HG02588 (cell line): ENCODE data around the gene PLXDC2.
"Not testable (repeated sequence)": the region's sequence is repeated elsewhere in the genome, so short reads cannot be mapped to it uniquely, and the experiment has no call there.

Source experiments
- ATAC-seq: cut with Tn5 transposase; IDR thresholded peaks from one replicate; pipeline ENCODE4 v1.9.1; 2021; ENCODE audit warnings: mild to moderate bottlenecking, moderate library complexity; ENCODE audit not compliant: unreplicated experiment

The PLXDC2 gene

DNA sequence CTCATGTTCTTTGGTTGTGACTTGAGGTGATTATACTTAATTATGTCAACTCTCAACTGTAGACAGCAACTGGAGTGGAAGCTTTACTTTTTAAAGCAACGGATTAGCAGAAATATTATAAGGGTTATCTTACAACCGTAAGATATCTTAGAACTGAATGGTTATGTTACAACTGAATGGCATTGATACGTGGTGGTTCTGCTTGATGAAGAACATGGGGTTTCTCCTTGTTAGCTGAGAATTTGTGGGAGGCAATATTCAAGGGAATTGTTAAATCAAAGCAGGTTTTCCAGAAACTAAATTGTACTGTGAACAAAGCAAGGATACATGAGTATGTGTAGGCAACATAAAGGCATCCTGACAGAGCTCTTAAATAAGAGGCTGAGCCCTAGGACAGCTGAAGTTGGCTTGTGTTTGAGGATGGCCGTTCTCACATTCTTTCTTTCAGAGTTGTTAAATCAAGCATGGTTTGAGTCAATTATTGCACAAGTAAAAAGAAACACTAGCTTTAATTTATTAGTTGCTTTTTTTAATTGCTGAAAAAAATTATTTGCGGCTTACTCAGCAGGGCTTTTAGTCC, 350.0 kb downstream of the PLXDC2 start:
- no peak for ATAC-seq

DNA sequence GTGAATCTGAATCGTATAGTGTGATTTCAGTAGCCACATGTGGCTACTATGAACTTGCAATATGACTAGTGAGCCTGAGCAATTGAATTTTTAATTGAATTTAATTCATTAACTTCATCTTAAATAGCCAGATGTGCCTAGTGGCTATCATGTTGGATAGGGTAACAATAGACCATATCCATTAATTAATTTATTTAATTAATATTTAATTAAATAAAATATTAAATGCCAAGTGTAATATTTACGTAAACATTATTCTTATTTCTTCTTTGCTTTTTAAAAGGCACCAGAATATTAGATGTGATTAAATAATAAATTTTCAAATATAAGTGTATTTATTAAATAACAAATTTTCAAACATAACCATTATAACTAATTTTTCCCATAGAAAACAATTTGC, 354.4 kb downstream of the PLXDC2 start:
- no peak for ATAC-seq

DNA sequence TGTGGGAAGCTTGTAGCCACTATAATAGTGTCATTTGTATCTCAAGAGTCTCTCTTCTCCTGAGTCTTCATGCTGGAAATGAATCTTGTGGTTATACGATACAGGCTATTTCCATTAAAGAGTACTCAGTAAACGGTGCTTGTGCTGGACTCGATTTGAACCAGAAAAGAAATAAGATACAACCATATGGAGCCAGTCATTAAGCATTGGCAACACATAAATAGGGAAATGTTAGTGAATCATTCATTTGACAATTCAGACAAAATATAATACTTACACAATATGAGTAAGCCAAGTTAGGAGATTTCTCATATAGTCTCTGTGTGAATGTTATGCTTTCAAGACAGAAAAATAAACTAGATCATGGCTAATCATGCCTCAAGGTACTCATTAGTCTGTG, 356.8 kb downstream of the PLXDC2 start:
- no peak for ATAC-seq

DNA sequence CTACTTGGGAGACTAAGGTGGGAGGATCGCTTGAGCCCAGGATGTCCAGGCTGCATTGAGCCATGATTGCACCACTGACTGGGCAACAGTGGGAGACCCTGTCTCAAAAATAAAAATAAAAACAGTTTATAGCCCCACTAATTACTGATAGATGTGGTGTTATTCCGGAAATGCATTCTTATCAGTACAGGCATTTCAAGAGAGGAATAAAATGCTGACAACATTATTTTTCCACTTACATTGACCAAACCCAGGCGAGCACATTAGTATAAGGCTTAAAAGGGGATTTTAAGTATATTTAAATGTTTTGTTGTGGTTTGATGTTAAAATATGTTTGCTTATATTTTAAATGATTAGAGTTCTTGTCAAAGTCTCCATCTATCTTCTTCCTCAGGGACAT, 359.5 kb downstream of the PLXDC2 start:
- no peak for ATAC-seq

DNA sequence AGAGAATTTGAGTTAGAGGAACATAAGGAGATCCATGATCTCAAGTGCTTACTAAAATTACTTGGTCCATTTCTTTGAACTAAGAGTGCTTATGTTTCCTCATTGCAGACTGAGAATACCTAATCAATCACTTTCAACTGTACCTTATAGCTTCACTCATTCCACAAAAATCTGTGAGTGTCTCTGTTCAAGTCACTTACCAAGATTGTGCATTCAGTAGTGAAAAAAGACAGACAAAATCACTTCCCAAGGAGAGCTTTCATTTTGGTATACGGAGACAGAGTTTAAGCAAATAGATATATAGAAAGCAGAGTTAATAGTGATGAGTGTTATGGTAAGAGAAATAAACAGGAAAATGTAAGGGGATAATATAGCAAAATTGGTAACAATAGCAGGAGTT, 364.5 kb downstream of the PLXDC2 start:
- no peak for ATAC-seq

DNA sequence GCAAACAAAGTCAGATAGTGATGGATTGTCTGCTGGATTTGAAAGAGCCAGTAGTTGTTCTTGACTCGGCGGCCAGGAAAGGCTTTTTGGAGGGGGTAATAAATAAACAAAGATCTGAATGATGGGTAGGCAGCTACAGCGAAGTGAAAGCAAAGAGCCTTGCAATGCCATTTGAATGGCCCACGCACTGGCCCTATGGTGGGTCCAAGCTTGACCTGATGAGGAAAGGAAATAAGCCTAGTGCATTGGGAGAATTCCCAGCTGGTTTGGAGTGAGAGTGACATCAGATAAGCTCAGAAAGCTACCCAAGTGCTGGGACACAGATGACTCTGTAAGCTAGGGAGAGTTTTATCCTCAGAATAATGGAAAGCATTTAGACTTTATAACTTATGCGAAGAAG, 365.2 kb downstream of the PLXDC2 start:
- ATAC-seq: no peak

DNA sequence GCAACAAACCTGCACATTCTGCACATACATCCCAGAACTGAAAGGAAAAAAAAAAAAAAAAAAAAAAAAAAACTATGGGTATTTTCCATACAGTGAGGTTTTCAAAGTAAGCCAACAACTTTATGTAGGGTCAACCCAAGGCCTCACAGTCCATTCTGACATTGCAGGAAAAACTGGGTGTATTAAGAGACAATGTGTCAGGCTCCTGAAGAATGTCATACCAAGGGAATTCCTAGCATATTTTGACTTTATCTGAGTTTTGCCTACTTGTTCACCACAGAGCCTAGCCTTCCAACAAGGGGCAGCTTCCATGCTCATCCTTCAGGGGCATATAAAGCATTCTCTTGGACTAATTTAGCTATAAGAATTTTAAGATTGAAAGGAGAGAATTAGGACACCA, 368.9 kb downstream of the PLXDC2 start:
- ATAC-seq: no peak

DNA sequence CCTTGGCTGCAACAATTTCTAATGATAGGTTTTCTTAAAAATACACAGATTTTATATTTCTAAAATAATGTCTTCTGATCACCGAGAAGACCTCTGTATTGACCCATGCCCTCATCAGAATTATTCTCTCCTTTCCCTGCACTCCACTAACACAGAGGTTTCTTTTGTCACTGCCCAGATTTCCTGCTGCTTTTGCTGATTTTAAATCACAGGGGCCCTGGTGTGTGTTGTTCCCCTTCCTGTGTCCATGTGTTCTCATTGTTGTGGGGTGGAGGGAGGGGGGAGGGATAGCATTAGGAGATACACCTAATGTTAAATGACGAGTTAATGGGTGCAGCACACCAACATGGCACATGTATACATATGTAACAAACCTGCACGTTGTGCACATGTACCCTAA, 375.2 kb downstream of the PLXDC2 start:
- not testable (repeated sequence) for ATAC-seq

DNA sequence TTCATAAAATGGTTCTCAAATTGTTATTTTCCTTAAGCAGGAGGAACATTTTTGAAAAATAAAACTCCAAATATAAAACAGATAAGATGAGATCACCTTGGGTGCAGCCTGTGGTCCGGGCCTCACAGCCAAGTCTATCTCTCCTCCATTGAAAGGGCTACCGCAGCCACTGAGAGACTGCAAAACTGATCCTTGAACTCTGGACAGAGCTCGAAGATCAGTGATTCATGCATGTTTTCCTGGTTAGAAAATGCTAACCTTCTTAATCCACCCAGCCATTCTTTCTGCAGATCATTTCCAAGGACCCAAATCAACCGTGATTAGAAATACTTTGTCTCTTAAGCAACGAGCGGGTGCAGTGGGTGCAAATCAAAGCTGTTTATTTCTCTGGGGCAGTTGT, 378.8 kb downstream of the PLXDC2 start:
- no peak for ATAC-seq

DNA sequence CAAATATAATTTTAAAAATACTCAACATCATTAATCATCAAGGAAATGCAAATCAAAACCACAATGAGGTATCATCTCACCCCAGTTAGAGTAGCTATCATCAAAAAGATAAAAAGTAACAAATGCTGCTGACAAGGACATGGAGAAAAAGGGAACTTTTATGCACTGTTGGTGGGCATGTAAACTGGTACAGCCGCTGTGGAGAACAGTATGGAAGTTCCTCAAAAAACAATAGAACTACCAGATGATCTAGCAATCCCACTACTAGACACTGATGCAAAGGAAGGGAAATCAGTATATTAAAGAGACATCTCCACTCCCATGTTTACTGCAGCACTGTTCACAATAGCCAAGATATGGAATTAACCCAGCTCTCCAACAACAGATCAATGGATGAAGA, 384.5 kb downstream of the PLXDC2 start:
- ATAC-seq: no peak

DNA sequence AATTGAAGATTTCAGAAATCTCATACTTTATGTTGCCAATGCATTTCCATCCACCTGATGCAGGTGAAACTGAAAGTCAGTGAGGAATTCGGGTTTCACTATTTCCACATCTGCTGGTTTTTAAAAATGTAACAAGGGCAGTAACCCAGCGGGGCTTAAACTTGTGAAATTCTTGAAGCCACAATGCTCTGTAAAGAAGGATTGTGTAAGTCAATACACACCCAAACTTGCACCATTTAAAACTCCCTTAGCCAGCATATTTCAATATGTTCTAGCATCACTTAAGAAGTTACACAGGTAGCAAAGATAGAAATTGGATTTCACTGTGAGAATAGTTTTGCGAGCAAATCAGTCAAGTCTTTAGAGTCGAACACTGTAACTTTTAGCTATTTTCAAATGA, 386.1 kb downstream of the PLXDC2 start:
- ATAC-seq: no peak

DNA sequence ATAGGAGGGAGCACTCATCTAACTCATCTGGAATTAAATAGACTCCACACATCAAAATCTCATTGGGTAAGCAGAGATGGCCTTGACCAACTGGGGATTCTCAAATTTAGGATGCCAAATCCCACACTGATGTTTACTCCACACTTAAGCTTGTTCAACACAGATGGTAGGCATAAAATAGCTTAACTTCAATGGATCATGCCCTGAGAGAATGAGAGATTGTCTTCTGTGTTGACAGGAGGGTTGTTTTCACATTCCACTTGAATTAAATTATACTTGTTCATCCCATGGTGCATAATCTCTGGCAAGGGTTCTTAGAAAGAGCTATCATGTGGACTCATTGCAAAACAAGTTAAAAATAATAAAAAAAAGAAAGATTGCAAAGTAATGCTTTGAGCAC, 391.4 kb downstream of the PLXDC2 start:
- no peak for ATAC-seq

DNA sequence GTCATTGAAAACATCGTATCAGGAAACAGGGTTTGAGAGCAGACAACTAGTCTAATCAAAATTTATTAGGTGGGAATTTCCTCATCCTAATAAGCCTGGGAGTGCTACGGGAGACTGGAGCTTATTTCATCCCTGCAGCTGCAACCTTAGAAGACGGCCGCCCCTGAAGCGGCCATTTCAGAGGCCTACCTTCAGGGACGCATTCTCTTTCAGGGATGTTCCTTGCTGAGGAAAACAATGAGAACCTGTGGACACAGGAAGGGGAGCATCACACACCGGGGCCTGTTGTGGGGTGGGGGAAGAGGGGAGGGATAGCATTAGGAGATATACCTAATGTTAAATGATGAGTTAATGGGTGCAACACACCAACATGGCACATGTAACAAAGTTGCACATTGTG, 392.9 kb downstream of the PLXDC2 start:
- ATAC-seq: not testable (repeated sequence)

DNA sequence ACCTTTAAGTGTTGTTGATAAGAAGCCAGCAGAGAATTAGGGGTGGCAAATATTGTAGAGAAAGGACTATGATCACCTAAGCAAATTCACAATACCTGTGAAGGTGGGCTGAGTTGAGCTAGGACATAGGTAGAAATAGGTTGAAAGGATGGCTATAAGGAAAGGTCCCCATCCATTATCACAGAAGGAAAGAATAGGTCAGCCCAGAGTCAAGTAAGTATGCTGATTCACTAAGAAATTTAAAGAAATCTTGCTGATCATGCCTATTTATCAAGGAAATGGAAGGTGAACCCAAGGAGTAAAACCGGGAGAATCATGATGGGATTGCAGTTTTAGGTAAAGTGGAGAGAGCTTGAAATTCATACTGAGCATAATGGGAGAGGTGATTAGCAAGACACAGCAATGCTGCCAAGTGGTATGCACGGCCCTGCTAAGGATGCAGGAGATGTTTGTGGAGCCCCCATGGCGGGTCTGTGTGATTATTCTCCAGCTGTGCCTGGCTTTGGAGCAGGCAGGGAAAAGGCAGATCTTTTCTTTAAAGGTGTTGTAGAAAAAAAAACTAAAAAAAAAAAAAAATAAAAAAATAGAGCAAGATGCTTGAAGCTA, 399.4 kb downstream of the PLXDC2 start:
- ATAC-seq: no peak

DNA sequence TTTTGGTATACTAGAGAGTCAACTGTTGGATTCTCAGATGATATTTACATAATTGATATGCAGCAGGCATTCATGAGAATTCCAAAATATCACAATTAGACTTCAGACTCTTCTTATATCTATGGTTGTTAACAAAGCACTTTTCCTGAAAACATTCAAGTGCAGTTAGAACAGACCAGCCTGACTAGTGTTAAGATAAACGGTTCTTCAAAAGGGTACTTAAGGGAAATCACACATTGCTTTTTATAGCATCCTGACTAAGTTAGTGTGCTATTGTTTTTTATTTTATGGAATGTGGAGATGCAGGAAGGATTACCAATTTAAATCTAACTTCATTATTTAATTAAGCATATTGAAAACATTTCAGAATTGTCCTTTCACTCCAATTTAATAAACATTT, 405.1 kb downstream of the PLXDC2 start:
- no peak for ATAC-seq

DNA sequence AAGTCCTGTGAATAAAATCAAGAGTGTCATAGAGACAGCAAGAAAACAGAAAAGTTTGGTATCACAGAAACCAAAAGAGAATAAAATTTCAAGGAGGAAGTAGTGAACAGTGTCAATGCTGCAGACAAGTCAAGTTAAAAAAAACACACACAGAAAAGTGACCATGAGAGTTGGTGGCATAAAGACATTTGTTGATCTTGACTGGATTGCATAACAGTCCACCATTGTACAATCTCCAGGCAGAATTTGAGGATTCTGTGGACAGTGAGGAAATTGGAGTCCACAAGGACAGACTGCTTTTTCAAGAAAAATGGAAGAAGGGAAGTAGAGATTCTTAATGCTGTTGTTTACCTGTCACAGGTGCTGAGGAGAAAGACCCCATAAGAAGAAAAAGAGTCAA, 412.5 kb downstream of the PLXDC2 start:
- no peak for ATAC-seq

DNA sequence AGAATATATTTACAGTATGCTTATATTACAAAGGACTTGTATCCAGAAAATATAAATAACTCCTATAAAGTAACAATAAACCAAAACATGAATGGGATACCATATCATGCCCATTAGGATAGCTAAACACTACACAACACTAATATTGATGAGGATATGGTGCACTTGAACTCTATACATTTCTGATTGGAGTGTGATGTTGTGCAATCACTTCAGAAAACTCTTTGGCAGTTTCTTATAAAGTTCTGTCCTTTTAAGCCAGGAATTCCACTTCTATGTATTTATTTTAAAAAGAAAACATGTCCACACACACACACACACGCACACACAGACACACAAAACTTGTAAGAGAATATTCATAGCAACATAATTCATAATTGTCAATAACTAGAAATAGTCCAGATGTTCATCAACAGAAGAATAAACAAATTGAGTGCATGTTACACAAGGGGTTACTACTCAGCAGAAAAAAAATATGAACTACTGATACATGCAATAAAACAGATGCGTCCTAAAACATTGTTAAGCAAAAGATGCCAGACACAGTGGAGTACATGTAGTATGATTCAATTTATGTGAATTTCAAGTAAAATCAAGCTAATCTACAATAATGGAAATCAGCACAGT, 416.0 kb downstream of the PLXDC2 start:
- no peak for ATAC-seq

DNA sequence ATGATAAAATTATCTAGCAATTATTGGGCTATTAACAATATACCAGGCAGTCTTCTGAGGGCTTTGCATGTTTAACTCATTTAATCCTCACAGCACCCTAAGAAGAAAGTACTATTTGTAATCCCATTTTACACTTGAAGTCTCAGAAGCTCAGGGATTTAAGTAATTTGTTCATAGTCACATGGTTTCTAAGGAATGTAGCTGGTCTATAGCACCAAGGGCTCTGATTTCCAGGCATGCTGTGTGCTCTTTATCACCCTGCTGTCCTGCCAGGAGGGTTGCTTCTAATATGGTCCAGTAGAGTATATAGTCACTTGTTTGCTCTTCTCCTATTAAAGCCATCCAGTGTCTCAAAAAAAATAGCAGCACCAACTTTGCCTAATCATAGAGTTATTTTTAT, 417.2 kb downstream of the PLXDC2 start:
- ATAC-seq: no peak

DNA sequence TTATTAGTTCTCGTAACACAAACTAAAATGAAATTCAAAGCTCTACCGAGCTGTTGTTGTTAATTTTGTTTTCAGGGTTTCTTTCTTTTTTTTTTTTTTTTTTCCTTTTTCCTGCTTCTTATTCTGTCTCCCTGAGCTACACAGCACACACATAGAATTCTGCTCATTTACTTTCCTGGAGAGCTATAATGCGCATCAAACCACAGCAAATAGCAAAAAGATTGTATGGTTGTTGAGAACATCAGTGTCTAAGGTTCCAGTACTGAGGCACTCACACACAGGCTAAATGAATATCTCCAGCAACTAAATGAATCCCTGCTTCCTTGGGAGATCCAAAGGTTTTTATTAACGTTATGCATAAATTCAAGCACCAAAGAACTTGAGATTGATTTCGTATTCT, 418.3 kb downstream of the PLXDC2 start:
- ATAC-seq: no peak

DNA sequence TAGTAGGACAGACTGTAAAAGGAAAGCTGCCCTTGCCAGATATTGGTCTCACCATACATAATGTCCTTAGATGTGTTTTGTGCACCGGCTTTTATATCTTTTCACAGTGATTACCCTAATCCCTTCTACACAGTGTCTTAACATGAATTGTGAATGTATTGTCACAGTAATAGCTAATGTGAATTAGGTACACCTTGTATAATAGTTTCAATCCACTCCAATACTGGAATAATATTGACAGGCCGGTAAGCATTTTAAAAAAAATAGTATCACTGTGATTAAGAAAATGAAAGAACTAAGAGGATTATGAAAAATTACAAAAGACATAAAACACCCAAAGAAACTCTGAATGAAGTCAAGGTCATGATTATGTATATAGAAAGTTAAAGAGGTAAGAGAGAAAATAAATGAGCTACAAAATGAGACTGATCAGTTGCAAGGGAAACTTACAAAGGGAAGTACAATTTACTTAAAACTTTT, 420.9 kb downstream of the PLXDC2 start:
- no peak for ATAC-seq

DNA sequence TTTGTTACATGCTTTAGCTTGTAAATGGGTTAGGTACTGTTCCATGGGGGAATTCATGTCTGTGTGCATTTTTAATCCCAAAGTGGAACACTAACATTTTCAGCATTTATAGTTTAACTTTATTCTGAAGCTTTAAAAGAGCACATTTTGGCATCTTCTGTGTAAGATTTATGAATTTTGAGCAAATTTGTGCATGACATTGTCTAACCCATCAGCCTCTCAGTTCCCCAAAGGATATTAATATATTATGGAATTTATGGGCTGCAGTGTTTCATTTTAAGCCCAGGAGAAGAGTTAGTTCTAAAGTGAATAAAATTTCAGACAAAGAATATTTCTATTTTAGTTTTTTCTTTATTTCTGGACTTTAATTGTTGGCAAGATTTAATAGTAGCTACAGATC, 421.4 kb downstream of the PLXDC2 start:
- no peak for ATAC-seq

DNA sequence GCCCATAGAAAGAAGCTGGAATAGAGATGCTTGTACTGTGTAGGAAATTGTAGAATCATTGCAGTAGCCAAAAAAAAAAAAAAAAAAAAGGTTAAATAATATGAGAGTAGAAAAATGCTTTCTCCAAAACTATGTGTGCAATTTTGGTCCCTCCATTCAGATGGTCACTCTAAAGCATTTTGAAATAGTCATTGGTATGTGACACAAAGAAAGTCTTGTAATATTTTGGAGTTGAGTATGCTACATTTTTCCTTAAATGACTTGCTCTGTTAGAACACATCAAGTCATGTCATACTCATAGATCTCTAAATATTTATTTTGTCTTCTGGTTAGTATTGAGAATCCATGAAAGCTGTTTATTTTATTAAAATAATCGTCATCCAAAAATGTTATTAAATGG, 424.4 kb downstream of the PLXDC2 start:
- ATAC-seq: no peak

DNA sequence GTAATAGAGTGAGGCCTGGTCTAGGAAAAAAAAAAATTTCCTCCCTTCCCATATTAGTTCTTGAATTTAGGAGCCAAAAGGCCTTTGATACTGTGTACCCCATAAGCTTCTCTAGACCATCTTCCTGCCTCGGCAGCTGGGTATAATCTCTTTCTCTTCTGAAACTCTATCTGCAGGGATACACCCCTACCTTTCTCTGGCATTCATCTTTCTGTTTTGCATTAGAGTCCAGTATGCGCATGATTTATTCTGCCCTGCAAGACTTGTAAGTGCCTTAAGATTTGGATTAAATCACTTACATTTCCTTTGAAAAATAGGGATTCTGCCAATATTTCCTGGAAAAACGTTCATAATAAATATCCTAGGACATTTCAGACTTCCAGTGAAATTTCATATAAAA, 431.2 kb downstream of the PLXDC2 start:
- ATAC-seq: no peak
